Duodenal mucosa (tissue), 2 donors: ENCODE data around the gene FOXP4.

ENCODE experiments used
- H3K27ac ChIP-seq: one replicate; pipeline ENCODE4 v1.7.0; 2013; ENCODE audit warnings: low read depth, low read length
- H3K27me3 ChIP-seq, 2 donors: one replicate each; pipeline ENCODE4 v1.7.0; 2013; ENCODE audit warnings: low read length in 2 of 2, control low read depth in 1 of 2; ENCODE audit not compliant: insufficient read depth in 2 of 2, control insufficient read depth in 1 of 2
- H3K36me3 ChIP-seq, 2 donors: one replicate each; pipeline ENCODE4 v1.7.0; 2013; ENCODE audit warnings: low read length in 2 of 2, control low read depth in 1 of 2; ENCODE audit not compliant: insufficient read depth in 2 of 2, control insufficient read depth in 1 of 2
- H3K4me1 ChIP-seq, 2 donors: one replicate each; pipeline ENCODE4 v1.7.0; 2013; ENCODE audit warnings: low read length in 2 of 2, control low read depth in 1 of 2; ENCODE audit not compliant: insufficient read depth in 2 of 2, control insufficient read depth in 1 of 2
- H3K4me3 ChIP-seq, 2 donors: one replicate each; pipeline ENCODE4 v1.7.0; 2013; ENCODE audit warnings: low read length in 2 of 2, low read depth in 1 of 2
- H3K9ac ChIP-seq, 2 donors: one replicate each; pipeline ENCODE4 v1.7.0; 2013; ENCODE audit warnings: low read length in 2 of 2, low read depth in 1 of 2
- H3K9me3 ChIP-seq, 2 donors: one replicate each; pipeline ENCODE4 v1.7.0; 2013; ENCODE audit warnings: low read length in 2 of 2, control low read depth in 1 of 2; ENCODE audit not compliant: control insufficient read depth in 1 of 2

FOXP4 gene

DNA sequence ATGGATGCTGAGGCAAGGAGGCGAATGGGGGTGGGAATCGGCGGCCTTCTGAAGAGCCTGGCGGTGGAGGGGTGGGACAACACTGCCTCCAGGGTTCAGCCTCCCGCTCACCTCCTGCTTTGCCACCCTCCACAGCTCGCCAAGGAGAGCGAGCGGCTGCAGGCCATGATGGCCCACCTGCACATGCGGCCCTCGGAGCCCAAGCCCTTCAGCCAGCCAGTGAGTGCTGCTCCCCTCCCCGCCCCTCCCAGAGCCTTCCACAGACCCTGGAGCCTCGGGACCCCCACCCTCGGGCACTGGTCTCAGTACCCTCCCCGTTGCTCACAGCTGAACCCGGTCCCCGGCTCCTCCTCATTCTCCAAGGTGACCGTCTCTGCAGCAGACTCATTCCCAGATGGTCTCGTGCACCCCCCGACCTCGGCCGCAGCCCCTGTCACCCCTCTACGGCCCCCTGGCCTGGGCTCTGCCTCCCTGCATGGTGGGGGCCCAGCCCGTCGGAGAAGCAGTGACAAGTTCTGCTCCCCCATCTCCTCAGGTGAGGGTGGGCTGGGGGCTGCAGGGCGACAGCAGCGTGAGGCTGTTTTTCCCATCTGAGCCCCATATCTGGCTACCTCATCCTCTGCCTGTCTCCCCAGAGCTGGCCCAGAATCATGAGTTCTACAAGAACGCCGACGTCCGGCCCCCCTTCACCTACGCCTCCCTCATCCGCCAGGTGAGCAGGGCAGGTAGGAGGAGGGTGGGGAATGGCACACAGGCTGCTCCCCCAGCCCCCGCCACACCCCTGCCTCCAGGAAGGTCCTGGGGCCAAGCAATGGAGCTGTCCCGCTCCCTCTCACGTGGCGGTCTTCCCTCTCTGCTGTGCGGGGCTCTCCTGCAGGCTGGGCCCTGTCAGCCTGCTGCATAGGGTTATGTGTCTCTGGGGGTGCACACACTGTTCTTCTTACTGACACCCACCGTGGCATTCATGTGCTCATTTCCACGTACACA, 43.7 kb downstream of the FOXP4 start:
- no peaks in the 10 kb centered on the region for H3K27me3 ChIP-seq
- H3K36me3 ChIP-seq = peaks cover 17 to 61% of the 10 kb centered on the region in 2 donors
- no peak overlapping the region for H3K27ac ChIP-seq
- no peak overlapping the region for H3K9ac ChIP-seq
- no peak overlapping the region for H3K4me3 ChIP-seq
- peaks cover 7 to 15% of the 10 kb centered on the region in 2 donors for H3K4me1 ChIP-seq
- no peaks in the 10 kb centered on the region for H3K9me3 ChIP-seq

- H3K4me3 ChIP-seq = no peak overlapping the region
- no peak overlapping the region for H3K27ac ChIP-seq
- H3K4me1 ChIP-seq = peaks cover 0 to 7% of the 10 kb centered on the region in 2 donors
- H3K27me3 ChIP-seq = no peaks in the 10 kb centered on the region
- H3K36me3 ChIP-seq = peaks cover 18 to 63% of the 10 kb centered on the region in 2 donors
- H3K9me3 ChIP-seq = no peaks in the 10 kb centered on the region
- no peak overlapping the region for H3K9ac ChIP-seq
Measured at GRCh38 chr6:41591122-41591521, 44.9 kb downstream of the FOXP4 start.

DNA sequence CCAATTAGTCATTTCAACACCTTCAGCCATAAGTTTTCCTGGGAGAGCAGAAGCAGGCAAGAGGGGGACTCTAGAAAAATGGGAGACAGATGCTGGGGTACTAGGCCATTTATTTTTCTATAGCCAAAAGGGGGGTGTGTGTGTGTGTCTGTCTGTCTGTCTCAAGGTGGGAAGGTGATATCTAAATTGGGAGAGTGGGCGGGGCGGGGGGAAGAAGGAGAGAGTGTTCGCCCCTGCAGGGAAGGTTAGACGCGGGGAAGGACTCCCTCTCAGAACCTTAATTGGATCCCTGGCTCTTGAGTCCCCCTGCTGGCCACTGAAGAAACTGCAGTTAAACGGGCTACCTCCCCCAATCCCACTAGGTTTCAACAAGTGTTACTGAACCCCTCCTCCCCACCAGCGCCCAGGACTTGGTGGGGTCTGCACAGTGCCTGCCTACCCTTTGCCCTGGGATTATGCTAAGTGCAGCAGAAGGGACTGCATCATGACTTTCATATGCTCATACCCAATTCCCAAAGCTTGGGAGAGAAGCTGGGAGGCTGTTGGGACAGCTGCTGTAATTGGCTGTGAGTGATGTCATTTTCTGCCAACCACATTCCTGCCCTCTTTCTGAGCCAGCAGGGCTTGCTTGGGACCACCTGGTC, 45.8 kb downstream of the FOXP4 start:
- no peak overlapping the region for H3K27ac ChIP-seq
- no peaks in the 10 kb centered on the region for H3K27me3 ChIP-seq
- no peaks in the 10 kb centered on the region for H3K9me3 ChIP-seq
- peaks cover 27 to 72% of the 10 kb centered on the region in 2 donors for H3K36me3 ChIP-seq
- peaks cover 0 to 7% of the 10 kb centered on the region in 2 donors for H3K4me1 ChIP-seq
- no peak overlapping the region for H3K4me3 ChIP-seq
- no peak overlapping the region for H3K9ac ChIP-seq

DNA sequence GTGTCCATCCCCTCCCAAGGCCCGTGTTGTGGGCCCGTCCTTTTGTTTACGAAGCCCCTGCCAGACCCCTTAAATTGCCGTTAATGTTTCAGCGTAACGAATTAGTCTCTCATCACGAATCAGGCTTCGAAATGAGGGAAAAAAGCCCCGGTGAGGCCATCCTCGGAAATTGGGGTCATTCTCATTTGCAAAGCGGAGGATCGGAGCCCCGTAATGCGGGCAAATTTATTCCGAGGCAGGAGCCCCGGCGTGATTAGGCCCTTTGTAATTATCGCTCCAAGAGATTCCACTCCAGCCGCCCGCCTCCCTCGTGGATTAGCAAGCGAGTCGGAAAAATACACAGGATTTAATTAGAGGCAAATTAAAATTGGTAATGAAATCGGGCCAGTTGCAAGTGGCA, 47.2 kb downstream of the FOXP4 start:
- no peaks in the 10 kb centered on the region for H3K27me3 ChIP-seq
- H3K27ac ChIP-seq = no peak overlapping the region
- no peaks in the 10 kb centered on the region for H3K9me3 ChIP-seq
- no peak overlapping the region for H3K9ac ChIP-seq
- H3K4me3 ChIP-seq = no peak overlapping the region
- H3K36me3 ChIP-seq = peaks cover 27 to 64% of the 10 kb centered on the region in 2 donors
- peaks cover 0 to 7% of the 10 kb centered on the region in 2 donors for H3K4me1 ChIP-seq

GRCh38 chr6:41593839-41594238, 47.7 kb downstream of the FOXP4 start:
- H3K9ac ChIP-seq = no peak overlapping the region
- peaks cover 0 to 7% of the 10 kb centered on the region in 2 donors for H3K4me1 ChIP-seq
- no peaks in the 10 kb centered on the region for H3K27me3 ChIP-seq
- H3K36me3 ChIP-seq = peaks cover 22 to 60% of the 10 kb centered on the region in 2 donors
- H3K9me3 ChIP-seq = no peaks in the 10 kb centered on the region
- H3K27ac ChIP-seq = no peak overlapping the region
- no peak overlapping the region for H3K4me3 ChIP-seq

- Histone ChIP-seq H3K36me3 (peaks cover 20 to 56% of the 10 kb centered on the region in 2 donors), H3K9ac (no peak overlapping the region), H3K4me3 (no peak overlapping the region), H3K27me3 (no peaks in the 10 kb centered on the region), H3K9me3 (no peaks in the 10 kb centered on the region), H3K27ac (no peak overlapping the region), H3K4me1 (peaks cover 0 to 7% of the 10 kb centered on the region in 2 donors)
Measured at GRCh38 chr6:41594326-41594725, 48.1 kb downstream of the FOXP4 start.

DNA sequence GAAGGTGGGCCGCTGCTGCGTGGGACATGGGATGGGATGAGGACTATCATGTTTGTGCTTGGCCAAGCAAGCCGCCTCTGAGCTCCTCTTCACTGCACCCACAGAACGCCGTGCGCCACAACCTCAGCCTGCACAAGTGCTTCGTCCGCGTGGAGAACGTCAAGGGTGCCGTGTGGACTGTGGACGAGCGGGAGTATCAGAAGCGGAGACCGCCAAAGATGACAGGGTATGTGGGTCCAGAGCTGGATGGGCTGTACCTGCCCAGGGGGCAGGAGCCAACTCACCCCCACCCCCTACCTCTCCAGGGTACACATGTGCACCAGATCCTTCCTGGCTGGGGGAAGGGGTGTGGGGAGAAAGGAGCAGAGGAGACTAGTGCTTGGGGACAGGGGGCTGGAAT, 48.6 kb downstream of the FOXP4 start:
- H3K36me3 ChIP-seq = peaks cover 20 to 52% of the 10 kb centered on the region in 2 donors
- H3K4me3 ChIP-seq = no peak overlapping the region
- H3K9me3 ChIP-seq = no peaks in the 10 kb centered on the region
- no peak overlapping the region for H3K27ac ChIP-seq
- no peaks in the 10 kb centered on the region for H3K27me3 ChIP-seq
- H3K4me1 ChIP-seq = peaks cover 0 to 7% of the 10 kb centered on the region in 2 donors
- H3K9ac ChIP-seq = no peak overlapping the region

DNA sequence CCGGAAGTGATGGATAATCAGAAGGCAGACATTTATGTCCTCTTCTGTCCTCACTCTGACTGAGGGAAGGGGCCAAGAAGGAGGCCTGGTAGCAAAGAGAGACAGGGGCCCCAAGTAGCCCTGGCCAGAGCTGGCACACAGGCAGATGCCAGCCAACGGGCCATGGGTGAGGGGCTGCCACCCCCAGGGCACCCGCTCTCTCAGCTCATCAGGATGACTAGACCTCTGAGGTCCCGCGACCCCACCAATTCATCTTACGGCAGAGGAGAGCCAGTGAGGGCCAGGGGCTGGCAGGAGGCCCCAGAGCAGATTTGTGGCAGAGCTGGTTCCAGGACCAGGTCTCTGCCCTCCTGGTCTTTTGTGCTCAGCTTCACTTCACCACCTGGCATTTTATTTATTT, 49.0 kb downstream of the FOXP4 start:
- H3K27ac ChIP-seq = no peak overlapping the region
- H3K4me1 ChIP-seq = peaks cover 0 to 7% of the 10 kb centered on the region in 2 donors
- H3K27me3 ChIP-seq = no peaks in the 10 kb centered on the region
- no peak overlapping the region for H3K9ac ChIP-seq
- H3K4me3 ChIP-seq = no peak overlapping the region
- H3K9me3 ChIP-seq = no peaks in the 10 kb centered on the region
- H3K36me3 ChIP-seq = peaks cover 22 to 48% of the 10 kb centered on the region in 2 donors

GRCh38 chr6:41596096-41596685, 50.0 kb downstream of the FOXP4 start:
- Histone ChIP-seq H3K36me3 (peaks cover 22 to 38% of the 10 kb centered on the region in 2 donors), H3K9ac (no peak overlapping the region), H3K27me3 (no peaks in the 10 kb centered on the region), H3K27ac (no peak overlapping the region), H3K4me1 (peaks cover 0 to 5% of the 10 kb centered on the region in 2 donors), H3K9me3 (no peaks in the 10 kb centered on the region), H3K4me3 (no peak overlapping the region)

- Histone ChIP-seq H3K9me3 (no peaks in the 10 kb centered on the region), H3K9ac (no peak overlapping the region), H3K4me3 (no peak overlapping the region), H3K27ac (no peak overlapping the region), H3K4me1 (peaks cover 0 to under 1% of the 10 kb centered on the region in 2 donors), H3K27me3 (no peaks in the 10 kb centered on the region), H3K36me3 (peaks cover 17 to 33% of the 10 kb centered on the region in 2 donors)
Measured at GRCh38 chr6:41596807-41597206, 50.6 kb downstream of the FOXP4 start.
